H1 (cell line): ENCODE data around the gene TYK2.

ENCODE experiments used
- ATF2 ChIP-seq: IDR thresholded peaks from 2 replicates; pipeline ENCODE4 v1.6.1; 2012; ENCODE audit warnings: low read length, inconsistent platforms
- BCL11A ChIP-seq, 2 experiments: IDR thresholded peaks; one replicate each; pipeline ENCODE4 v1.6.1; 2011; ENCODE audit warnings: low read depth in 2 of 2, low read length in 2 of 2, mild to moderate bottlenecking in 2 of 2
- CHD1 ChIP-seq: IDR thresholded peaks from 2 replicates; pipeline ENCODE4 v1.6.1; 2012; ENCODE audit warnings: low read depth, low read length, improper control_type of control experiment
- CHD2 ChIP-seq: IDR thresholded peaks from 2 replicates; pipeline ENCODE4 v1.6.1; 2012; ENCODE audit warnings: low read length, improper control_type of control experiment
- EGR1 ChIP-seq: IDR thresholded peaks from 2 replicates; pipeline ENCODE4 v1.6.1; 2011; ENCODE audit warnings: low read depth, low read length, borderline replicate concordance
- GTF2F1 ChIP-seq: IDR thresholded peaks from 2 replicates; pipeline ENCODE4 v1.6.1; 2012; ENCODE audit warnings: low read depth, low read length, improper control_type of control experiment, borderline replicate concordance
- SUZ12 ChIP-seq: fragments of 200-600 bp; sonication (generic); IDR thresholded peaks from 2 replicates; pipeline ENCODE4 v1.6.1; 2012; ENCODE audit warnings: mild to moderate bottlenecking, inconsistent platforms, low read length, moderate library complexity, mixed read lengths
- TCF12 ChIP-seq: IDR thresholded peaks from 2 replicates; pipeline ENCODE4 v1.6.1; 2011; ENCODE audit warnings: low read depth, mild to moderate bottlenecking, low read length
- USF2 ChIP-seq: IDR thresholded peaks from 2 replicates; pipeline ENCODE4 v1.6.1; 2011; ENCODE audit warnings: low read length, improper control_type of control experiment
- TF ChIP-seq, protein P1 (sequence below), 3 experiments: IDR thresholded peaks; 1 replicate in 2 of 3; 2 replicates in 1 of 3; pipeline versions ENCODE4 v1.5.1 to v1.6.1; 2011; ENCODE audit warnings: low read length in 3 of 3, mild to moderate bottlenecking in 3 of 3, inconsistent platforms in 2 of 3, low read depth in 1 of 3, moderate library complexity in 1 of 3; ENCODE audit not compliant: insufficient read depth in 1 of 3; ENCODE audit errors: control extremely low read depth in 1 of 3
- TF ChIP-seq, protein P2 (sequence below): IDR thresholded peaks from 2 replicates; pipeline ENCODE4 v1.6.1; 2011; ENCODE audit warnings: low read depth, mild to moderate bottlenecking, low read length; ENCODE audit not compliant: insufficient read depth

- TF ChIP-seq TCF12: no peak
- TF ChIP-seq, protein P1, sequence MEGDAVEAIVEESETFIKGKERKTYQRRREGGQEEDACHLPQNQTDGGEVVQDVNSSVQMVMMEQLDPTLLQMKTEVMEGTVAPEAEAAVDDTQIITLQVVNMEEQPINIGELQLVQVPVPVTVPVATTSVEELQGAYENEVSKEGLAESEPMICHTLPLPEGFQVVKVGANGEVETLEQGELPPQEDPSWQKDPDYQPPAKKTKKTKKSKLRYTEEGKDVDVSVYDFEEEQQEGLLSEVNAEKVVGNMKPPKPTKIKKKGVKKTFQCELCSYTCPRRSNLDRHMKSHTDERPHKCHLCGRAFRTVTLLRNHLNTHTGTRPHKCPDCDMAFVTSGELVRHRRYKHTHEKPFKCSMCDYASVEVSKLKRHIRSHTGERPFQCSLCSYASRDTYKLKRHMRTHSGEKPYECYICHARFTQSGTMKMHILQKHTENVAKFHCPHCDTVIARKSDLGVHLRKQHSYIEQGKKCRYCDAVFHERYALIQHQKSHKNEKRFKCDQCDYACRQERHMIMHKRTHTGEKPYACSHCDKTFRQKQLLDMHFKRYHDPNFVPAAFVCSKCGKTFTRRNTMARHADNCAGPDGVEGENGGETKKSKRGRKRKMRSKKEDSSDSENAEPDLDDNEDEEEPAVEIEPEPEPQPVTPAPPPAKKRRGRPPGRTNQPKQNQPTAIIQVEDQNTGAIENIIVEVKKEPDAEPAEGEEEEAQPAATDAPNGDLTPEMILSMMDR (IDR thresholded peaks at IDR 0.05; ENCODE audit: control extremely low read depth in 1 of 3, insufficient read depth in 1 of 3, low read depth in 1 of 3, low read length in 3 of 3): no peak
- no peak for TF ChIP-seq ATF2
- TF ChIP-seq, protein P2, sequence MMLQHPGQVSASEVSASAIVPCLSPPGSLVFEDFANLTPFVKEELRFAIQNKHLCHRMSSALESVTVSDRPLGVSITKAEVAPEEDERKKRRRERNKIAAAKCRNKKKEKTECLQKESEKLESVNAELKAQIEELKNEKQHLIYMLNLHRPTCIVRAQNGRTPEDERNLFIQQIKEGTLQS: no peak
- TF ChIP-seq SUZ12: no peak
- TF ChIP-seq BCL11A (IDR thresholded peaks at IDR 0.05; ENCODE audit: low read depth in 2 of 2, low read length in 2 of 2): no peak
- TF ChIP-seq GTF2F1: no peak
- no peak for TF ChIP-seq EGR1
- TF ChIP-seq CHD1: no peak
- TF ChIP-seq CHD2: no peak
- TF ChIP-seq USF2: no peak
Observed at GRCh38 chr19:10416083-10416379, 35.7 kb upstream of the TYK2 start.
